HepG2 (cell line): ENCODE results near the gene FAM222A. TPM values are rescaled to one million over a fixed set of nuclear protein-coding genes. Genes with fewer than 3 reads are reported as not detected.
A peak's percentile ranks its signal among the peaks of the same experiment; 100 is the strongest.

Experiments
- ADNP ChIP-seq: sonication (generic); formaldehyde crosslinking; IDR thresholded peaks from 2 replicates; pipeline ENCODE4 v1.4.0; 2020; ENCODE audit warnings: missing genetic modification reagents
- ATF1 ChIP-seq: IDR thresholded peaks from 2 replicates; pipeline ENCODE4 v1.6.1; 2016; ENCODE audit warnings: mild to moderate bottlenecking, control low read depth
- ATF4 ChIP-seq, 2 experiments: fragments of 450-650 bp in 1 of 2; sonication (generic) in 1 of 2; formaldehyde crosslinking; IDR thresholded peaks; 2 replicates each; pipeline versions ENCODE4 v1.5.0 to v1.8.0; 2020 to 2022; ENCODE audit warnings: mild to moderate bottlenecking in 1 of 2, missing genetic modification reagents in 1 of 2
- ATF7-NPFF ChIP-seq: sonication (generic); formaldehyde crosslinking; IDR thresholded peaks from 2 replicates; pipeline ENCODE4 v1.8.1; 2023; ENCODE audit warnings: mild to moderate bottlenecking, low read depth, missing genetic modification reagents, moderate library complexity
- BHLHE40 ChIP-seq: IDR thresholded peaks from 2 replicates; pipeline ENCODE4 v1.6.1; 2011; ENCODE audit warnings: low read length, improper control_type of control experiment
- ESRRA ChIP-seq: sonication (generic); formaldehyde crosslinking; IDR thresholded peaks from 2 replicates; pipeline ENCODE4 v1.5.1; 2020; ENCODE audit warnings: mild to moderate bottlenecking, low read depth, missing genetic modification reagents
- HINFP ChIP-seq: sonication (generic); formaldehyde crosslinking; IDR thresholded peaks from 2 replicates; pipeline ENCODE4 v1.4.0; 2020; ENCODE audit warnings: low read depth, mild to moderate bottlenecking, missing genetic modification reagents
- MEIS1 ChIP-seq: sonication (generic); formaldehyde crosslinking; IDR thresholded peaks from 2 replicates; pipeline ENCODE4 v1.9.0; 2021; ENCODE audit warnings: mild to moderate bottlenecking, missing genetic modification reagents, moderate library complexity, borderline replicate concordance
- MIER3 ChIP-seq: IDR thresholded peaks from 2 replicates; pipeline ENCODE4 v1.6.1; 2016; ENCODE audit warnings: missing compliant biosample characterization, borderline replicate concordance
- MLX ChIP-seq: IDR thresholded peaks from 2 replicates; pipeline ENCODE4 v1.6.1; 2016
- MXD4 ChIP-seq: IDR thresholded peaks from 2 replicates; pipeline ENCODE4 v1.6.1; 2016; ENCODE audit warnings: mild to moderate bottlenecking, missing biosample characterization, missing genetic modification reagents
- RBFOX2 ChIP-seq: fragments of 200-400 bp; formaldehyde crosslinking; IDR thresholded peaks from 2 replicates; pipeline ENCODE4 v1.6.1; 2017; ENCODE audit warnings: low read depth, mild to moderate bottlenecking, low read length
- RFX1 ChIP-seq: fragments of 450-650 bp; IDR thresholded peaks from 2 replicates; pipeline ENCODE4 v1.6.1; 2017
- SAP130 ChIP-seq: IDR thresholded peaks from 2 replicates; pipeline ENCODE4 v1.6.1; 2016; ENCODE audit warnings: low read depth
- TCF12 ChIP-seq, 2 experiments: fragments of 450-650 bp in 1 of 2; sonication (generic) in 1 of 2; formaldehyde crosslinking in 1 of 2; IDR thresholded peaks; 2 replicates each; pipeline versions ENCODE4 v1.6.1 to v1.8.0; 2017 to 2022; ENCODE audit warnings: antibody characterized with exemption in 1 of 2, mild to moderate bottlenecking in 1 of 2, missing genetic modification reagents in 1 of 2, moderate library complexity in 1 of 2
- ZNF160 ChIP-seq: sonication (generic); formaldehyde crosslinking; IDR thresholded peaks from 2 replicates; pipeline ENCODE4 v1.8.0; 2022; ENCODE audit warnings: mild to moderate bottlenecking, inconsistent platforms, missing genetic modification reagents
- ZNF3 ChIP-seq: IDR thresholded peaks from 2 replicates; pipeline ENCODE4 v1.7.0; 2017; ENCODE audit warnings: inconsistent platforms
- ZNF576 ChIP-seq: sonication (generic); formaldehyde crosslinking; IDR thresholded peaks from 2 replicates; pipeline ENCODE4 v1.4.0; 2020; ENCODE audit warnings: mild to moderate bottlenecking, missing genetic modification reagents
- ZNF609 ChIP-seq: sonication (generic); formaldehyde crosslinking; IDR thresholded peaks from 2 replicates; pipeline ENCODE4 v1.4.0; 2020; ENCODE audit warnings: mild to moderate bottlenecking, missing genetic modification reagents, borderline replicate concordance
- ZNF629 ChIP-seq: sonication (generic); formaldehyde crosslinking; conservative IDR thresholded peaks from 2 replicates; pipeline ENCODE4 v1.5.0; 2020; ENCODE audit warnings: missing genetic modification reagents
- ZNF878 ChIP-seq: sonication (generic); formaldehyde crosslinking; IDR thresholded peaks from 2 replicates; pipeline ENCODE4 v1.8.1; 2023; ENCODE audit warnings: mild to moderate bottlenecking, missing genetic modification reagents, moderate library complexity
- polyA plus RNA-seq, 8 experiments: library from polyadenylated mRNA; depleted of rRNA in 3 of 8; stranded (reverse) in 7 of 8; unstranded in 1 of 8; fragments of >200 nt; fragmentation: Illumina TruSeq in 4 of 8; extraction: Trizol in 4 of 8; gene quantifications; 2 replicates each; pipeline versions ENCODE4 v1.2.1 to v1.2.3, GENCODE V29; 2011 to 2016; ENCODE audit warnings: low read depth in 4 of 8, missing spikeins in 1 of 8, mixed read lengths in 1 of 8; ENCODE audit not compliant: insufficient read depth in 1 of 8
- total RNA-seq, 5 experiments: library from RNA; depleted of rRNA; stranded (reverse); fragments of >200 nt; fragmentation: Illumina TruSeq; extraction: Trizol; gene quantifications; 2 replicates each; pipeline ENCODE4 v1.2.3, GENCODE V29; 2016; ENCODE audit warnings: low read depth in 1 of 5

Gene FAM222A
- total and polyA plus RNA-seq, 2 of the 13 experiments (the other 11 are each of a cell fraction or from before 2014, with no cell fraction given), result 2.7 to 9.6 TPM

- TF ChIP-seq ZNF609 (CRISPR knock-in tag) (no peak), ATF7-NPFF (peak; percentile 85), TCF12 (IDR thresholded peaks at IDR 0.05) (no peak), TCF12 (CRISPR knock-in tag; IDR thresholded peaks at IDR 0.05) (0 out of 2 replicates have a peak, but pooled peaks have one; percentile 27), RBFOX2 (peak; percentile 53), HINFP (CRISPR knock-in tag) (no peak), ATF4 (CRISPR knock-in tag; IDR thresholded peaks at IDR 0.05) (peak in 1 of 2 experiments; percentile 55; a peak in 2 of 4 replicates), MEIS1 (CRISPR knock-in tag) (no peak), ZNF3 (CRISPR knock-in tag) (no peak), ESRRA (CRISPR knock-in tag) (peak; percentile 35; the same call in 1 of the 2 replicates), BHLHE40 (no peak), ZNF629 (CRISPR knock-in tag) (peak; percentile 91), ATF1 (CRISPR knock-in tag) (peak; percentile 59), RFX1 (peak; percentile 75), SAP130 (peak; percentile 99), MLX (CRISPR knock-in tag) (no peak), ZNF878 (peak; percentile 70), ADNP (CRISPR knock-in tag) (peak; percentile 57; the same call in 1 of the 2 replicates), ZNF576 (CRISPR knock-in tag) (no peak), MXD4 (CRISPR knock-in tag) (peak; percentile 97), MIER3 (CRISPR knock-in tag) (peak; percentile 58; the same call in 1 of the 2 replicates), ZNF160 (0 out of 2 replicates have a peak, but pooled peaks have one; percentile 24)
Measured at GRCh38 chr12:109713187-109714070, at the start of gene FAM222A (continued).
